RCC 7860 (cell line): ENCODE results near the gene DYDC1.
"Not testable (repeated sequence)": the region's sequence is repeated elsewhere in the genome, so short reads cannot be mapped to it uniquely, and the experiment has no call there.

Source experiments
- DNase-seq: peaks from one replicate; pipeline ENCODE4 v3.0.0-alpha.2; 2015; ENCODE audit warnings: low spot score
- FAIRE-seq: peaks from 2 replicates; lab custom pipeline; 2012; peaks lifted over from hg19 to GRCh38; lab: Jason Lieb, UNC

Gene DYDC1

DNA sequence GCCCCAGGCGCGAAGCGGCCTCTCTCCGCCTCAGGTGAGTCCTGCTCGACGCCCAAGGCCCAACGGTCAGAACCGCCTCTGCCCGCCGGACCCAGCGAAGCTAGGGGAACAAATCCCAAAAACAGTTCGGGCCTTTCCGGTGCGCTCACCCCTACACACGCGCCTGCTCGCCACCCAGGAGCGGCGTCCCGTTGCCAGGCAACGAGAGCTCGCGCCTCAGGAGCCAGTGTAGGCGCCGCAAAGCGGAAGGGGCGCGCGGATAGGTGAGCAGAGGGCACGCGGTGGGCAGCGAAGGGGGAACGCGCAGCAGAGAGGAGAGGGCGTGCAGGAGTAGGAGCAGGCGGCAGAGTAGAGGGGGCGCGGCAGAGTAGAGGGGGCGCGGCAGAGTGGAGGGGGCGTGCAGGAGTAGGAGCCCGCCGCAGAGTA is at the start of gene DYDC1, which contains the start of gene DYDC2:
Gene DYDC1, minus strand, starts transcription at position 193 of the 426 bp plus-strand sequence. CDS start 4,154 bp downstream, outside the sequence.
Gene DYDC2, plus strand, starts transcription at position 219 of the 426 bp plus-strand sequence. CDS start 5,663 bp downstream, outside the sequence.
- no peak for DNase-seq
- FAIRE-seq = no peak

DNA sequence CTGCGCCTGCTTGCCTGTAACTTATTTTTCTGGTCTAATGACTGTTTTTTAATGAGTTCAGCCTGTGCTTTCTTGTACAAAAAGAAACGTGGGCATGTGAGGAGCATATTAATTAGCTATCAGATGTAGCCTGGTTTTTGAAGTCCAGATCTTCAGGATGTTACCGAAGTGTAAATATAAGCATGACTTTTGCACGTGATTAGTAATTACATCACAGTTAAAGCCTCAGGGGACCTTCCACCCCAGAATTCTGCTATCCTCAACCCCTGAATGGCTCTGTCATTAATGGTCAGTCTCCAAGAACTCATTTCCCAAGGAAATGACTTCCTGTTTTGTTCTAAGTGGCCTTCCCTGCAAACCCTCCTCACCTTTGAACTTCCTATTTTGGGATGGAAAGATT is 49.6 kb upstream of the DYDC1 start:
- no peak for FAIRE-seq
- DNase-seq = no peak

DNA sequence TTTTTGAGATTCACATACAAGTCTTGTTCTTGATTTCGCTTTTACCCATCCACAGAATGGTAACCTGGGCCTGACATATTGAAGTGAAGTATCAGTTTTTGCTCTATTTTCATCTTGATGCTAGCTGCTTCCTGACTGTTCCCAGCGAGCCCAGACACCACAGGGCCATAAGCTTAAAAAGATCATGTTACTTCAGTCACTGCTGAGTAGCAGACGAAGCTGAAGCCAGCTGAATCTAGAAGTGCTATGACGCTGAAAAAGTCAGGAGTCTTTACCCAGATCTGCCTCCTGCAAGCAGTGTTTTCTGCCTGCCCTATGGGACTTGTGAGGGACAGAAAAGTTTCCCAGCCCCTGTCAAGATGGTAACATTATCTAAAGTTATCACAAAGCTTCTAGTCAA is 49.1 kb upstream of the DYDC1 start:
- no peak for FAIRE-seq

DNA sequence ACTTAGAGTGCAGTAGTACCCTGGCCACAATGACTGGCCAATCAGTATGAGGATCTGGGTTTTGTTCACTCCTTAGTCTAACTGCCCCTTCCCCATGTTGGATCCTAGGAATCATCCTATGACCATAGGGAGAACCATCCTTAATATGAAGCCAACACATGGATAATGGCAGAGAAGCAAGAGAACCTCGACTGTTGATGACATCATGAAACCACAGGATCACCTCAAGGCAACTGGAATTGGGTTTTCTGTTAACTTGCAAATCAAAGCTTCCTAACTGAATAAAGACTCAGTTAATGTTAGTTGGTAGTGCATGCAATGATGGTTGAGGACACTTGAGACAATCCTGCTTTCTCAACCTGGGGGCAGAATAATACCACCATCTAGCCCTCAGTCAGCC is 48.5 kb upstream of the DYDC1 start:
- FAIRE-seq = no peak
- no peak for DNase-seq

More for the DNA sequence above, 49.1 kb upstream of the DYDC1 start:
- no peak for DNase-seq

DNA sequence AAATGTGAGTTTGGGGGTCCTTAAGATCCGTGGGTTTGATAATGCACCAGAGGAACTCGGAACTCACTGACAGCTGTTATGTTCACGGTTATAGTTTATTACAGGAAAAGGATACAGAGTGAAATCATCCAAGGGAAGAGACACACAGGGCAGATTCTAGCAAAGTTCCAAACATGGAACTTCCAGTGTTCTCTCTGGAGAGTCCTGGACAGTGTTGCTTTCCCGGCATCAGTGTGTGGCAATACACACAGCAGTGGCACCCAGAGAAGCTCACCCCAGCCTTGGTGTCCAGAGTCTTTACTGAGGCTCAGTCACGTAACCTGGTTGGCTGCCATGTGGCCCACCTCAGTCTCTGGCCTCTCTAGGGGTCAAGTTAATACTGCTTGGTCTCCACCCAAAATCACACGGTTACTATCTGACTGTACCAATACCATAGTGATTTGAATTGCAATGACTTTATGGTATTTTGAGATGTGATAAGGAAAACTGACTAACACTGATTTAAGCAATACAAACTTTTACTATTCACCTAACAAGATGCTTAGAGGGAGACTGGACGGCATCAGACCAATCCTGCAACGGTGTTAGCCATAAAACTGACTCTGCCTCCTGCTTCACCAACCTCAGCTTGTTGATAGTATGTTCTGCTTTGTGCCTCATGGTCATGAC is 43.7 kb upstream of the DYDC1 start:
- FAIRE-seq (no peak), DNase-seq (no peak)

DNA sequence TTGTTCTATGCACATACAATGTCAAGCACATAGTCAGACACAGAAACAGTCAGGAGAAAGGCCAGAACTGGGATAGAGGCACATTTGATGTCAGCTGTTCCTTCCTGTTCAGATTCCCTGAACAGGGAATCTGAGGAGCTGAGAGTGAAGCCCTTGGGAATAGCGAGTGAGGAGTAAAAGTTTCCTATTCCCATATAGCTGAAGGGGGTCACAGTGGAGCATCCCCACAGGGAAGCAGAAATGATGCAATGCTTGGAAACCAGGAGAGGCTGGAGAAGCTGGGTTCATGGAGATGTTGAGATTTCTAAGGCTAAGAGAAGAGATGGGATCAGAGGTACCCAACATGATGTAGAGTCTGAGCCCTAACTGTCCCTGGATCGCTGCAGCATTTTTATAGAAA is 40.5 kb upstream of the DYDC1 start:
- DNase-seq (no peak), FAIRE-seq (no peak)

DNA sequence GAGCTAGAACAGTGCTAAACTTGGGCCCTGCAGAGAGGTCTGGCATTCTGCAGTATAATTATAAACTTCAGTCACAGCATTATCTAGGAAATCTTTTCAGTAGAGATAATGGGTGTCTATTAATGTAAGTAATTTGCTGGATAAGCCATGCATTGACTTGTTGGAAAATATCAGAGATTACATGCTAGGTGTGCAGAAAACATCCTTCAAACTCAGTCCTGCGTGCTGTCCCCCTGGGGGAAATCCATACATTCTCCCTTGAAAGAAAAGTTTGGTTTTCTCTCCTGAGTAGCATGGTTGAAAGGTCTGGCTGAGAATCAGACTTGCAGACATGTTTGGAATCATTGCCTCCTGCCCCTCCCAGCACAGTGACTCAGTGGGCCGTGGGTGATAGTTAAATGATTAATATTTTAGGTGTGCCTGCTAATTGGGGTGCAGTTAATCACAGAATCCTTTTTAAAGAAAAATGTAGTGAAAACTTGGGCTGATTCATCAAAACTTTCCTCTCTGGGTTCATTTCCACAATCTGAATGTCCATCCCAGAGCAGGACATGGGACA is 37.9 kb upstream of the DYDC1 start:
- FAIRE-seq (no peak), DNase-seq (no peak)

DNA sequence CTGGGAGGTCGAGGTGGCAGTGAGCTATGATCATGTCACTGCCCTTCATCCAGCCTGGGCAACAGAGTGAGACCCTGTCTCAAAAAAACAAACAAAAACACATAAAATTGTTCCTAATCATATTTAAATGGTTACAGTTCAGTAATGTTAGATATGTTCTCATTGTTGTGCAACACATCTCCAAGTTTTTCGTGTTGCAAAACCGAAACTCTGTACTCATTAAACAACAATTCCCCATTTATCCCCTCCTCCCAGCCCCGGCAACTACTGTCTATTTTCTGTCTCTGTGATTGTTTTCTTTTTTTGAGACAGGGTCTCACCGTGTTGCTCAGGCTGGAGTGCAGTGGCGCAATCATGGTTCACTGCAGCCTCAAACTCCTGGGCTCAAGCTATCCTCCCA is 35.7 kb upstream of the DYDC1 start:
- DNase-seq = no peak
- no peak for FAIRE-seq

DNA sequence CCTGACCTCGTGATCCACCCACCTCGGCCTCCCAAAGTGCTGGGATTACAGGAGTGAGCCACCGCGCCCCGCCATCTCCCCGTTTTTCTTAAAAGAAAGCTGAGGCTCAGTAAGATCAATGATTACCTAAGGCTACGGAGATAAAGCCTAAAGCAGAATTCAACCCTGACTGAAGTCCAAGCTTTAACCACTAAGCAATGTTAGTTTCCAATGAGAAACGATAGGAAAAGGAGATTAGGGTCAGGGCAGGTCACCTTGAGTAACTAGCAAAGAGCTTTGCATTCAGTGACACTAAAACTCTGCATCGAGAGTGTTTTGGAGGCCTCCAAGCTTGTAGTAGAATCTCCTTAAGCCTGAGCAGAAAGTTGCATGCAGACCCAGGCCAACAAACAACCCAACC is 34.2 kb upstream of the DYDC1 start:
- FAIRE-seq = no peak
- no peak for DNase-seq

DNA sequence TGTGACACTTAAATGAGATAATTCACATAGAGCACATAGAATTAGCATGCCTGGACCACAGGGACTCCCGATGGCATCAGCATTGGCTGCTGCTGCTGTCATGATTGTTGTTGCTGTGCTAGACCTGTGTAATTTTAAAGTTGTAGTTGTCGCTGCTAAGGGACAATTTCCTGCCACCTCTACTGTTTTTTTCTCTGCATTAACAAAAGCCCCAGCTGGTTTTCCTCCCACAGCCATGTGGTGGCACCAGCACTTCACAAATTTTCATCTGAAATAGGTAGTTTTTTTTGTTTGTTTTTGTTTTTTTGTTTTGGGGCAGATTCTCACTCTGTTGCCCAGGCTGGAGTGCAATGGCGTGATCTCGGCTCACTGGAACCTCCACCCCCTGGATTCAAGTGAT is 26.4 kb upstream of the DYDC1 start:
- DNase-seq (no peak), FAIRE-seq (no peak)

DNA sequence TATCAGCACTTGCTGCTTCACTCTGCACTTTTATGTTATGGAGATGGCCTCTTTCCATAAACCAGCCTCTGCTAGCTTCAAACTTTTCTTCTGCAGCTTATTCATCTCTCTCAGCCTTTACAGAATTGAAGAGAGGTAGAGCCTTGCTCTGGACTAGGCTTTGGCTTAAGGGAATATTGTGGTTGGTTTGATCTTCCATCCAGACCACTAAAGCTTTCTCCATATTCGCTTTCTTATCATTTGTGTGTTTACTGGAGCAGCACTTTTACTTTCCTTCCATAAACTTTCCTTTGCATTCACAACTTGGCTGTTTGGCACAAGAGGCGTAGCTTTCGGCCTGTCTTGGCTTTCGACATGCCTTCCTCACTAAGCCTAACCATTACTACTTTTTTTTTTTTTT is 23.6 kb upstream of the DYDC1 start:
- FAIRE-seq (no peak), DNase-seq (no peak)

DNA sequence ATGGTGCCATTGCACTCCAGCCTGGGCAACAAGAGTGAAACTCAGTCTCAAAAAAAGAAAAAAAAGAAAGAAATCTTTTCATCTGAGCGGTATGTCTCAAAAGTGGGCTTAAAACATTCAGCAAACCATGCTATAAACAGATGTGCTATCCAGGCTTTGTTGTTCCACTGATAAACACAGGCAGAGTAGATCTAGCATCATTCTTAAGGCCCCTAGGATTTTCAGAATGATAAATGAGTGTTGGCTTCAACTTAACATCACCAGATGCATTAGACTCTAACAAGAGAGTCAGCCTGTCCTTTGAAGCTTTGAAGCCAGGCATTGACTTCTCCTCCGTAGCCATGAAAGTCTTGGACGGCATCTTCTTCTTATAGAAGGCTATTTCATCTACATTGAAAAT is 23.1 kb upstream of the DYDC1 start:
- no peak for FAIRE-seq
- no peak for DNase-seq

DNA sequence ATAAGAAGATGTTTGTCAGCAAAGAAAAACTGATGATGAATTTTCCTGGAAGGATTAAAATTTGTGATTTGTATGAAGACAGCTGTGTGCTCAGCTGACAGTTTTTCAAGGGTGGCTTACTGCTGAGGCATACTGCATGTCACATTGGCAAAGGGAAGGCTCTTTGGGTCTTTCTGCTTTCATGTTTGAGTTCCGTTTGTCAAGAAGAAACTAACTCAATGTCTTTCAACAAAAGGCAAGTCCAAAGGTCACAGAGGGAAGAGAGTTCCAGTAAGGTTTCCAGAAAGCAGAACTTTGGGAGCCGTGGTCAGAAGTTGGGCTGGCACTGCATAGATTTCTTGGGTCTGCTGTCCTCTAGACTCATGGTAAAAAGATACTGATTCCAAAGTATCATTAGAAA is 16.9 kb upstream of the DYDC1 start:
- FAIRE-seq (no peak), DNase-seq (no peak)

DNA sequence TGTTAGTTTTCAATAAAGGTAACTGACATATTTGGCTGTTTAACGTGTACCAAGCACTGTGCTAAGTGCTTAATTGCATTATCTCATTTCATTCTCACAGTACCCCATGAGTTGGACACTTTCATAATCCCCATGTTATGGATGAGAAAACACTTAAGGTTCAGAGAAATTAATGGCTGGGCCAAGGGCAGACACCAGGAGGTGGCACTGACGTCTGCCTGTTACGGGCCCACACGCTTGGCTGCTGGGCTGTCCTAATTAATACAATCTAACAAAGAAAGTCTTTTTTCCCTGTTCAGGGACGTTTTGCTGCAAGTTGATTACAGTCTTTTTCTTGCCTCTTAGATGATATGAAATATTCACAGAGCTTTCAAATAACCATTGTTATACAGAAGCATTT is 16.1 kb upstream of the DYDC1 start:
- DNase-seq (no peak), FAIRE-seq (no peak)

DNA sequence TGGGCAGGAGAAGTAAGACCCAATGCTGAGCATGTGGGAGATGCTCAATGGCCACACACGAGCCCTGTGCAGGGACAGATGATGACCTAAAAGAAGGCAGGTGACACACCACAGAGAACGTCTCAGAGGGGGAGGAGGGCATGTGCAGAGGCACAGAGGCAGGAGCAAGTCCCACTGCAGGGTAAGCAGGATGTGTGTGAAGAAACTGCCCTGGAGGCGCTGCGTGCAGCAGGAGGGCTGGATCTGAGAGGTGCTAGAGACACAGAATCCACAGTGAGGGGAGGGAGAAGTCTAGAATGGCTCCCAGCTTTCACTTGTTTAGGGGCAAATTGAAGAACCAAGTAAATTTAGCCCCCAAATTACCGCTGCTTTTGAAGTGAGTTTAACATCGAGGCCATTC is 14.9 kb upstream of the DYDC1 start:
- FAIRE-seq = no peak
- no peak for DNase-seq

DNA sequence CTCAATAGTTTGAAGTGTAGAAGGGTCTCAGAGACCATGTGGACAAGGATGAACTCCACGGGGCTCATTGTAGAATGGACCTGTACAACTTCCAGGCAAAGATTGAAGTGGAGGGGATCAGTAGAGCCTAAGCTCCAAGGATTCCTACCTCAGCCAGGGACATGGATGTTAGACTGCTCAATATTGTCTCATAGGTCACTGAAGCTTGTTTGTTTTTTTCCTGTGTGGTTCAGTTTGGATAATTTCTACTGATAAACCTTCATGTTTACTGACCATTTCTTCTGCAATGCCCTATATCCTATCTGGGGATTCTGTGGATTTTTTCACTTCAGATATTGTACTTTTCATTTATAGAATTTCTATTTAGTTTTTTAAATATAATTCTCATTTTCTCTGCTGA is 9.0 kb upstream of the DYDC1 start:
- FAIRE-seq (no peak), DNase-seq (no peak)

DNA sequence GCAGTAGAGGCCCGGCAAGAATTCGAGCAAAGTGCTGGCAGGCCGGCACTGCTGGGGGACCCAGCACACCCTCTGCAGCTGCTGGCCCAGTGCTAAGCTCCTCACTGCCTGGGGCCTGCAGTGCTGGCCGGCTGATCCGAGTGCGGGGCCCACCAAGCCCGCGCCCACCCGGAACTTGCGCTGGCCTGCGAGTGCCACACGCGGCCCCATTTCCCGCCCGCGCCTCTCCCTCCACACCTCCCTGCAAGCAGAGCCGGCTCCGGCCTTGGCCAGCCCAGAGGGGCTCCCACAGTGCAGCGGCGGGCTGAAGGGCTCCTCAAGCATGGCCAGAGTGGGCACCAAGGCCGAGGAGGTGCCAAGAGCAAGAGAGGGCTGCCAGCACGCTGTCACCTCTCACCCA is 3.1 kb upstream of the DYDC1 start:
- FAIRE-seq = no peak
- DNase-seq = no peak

DNA sequence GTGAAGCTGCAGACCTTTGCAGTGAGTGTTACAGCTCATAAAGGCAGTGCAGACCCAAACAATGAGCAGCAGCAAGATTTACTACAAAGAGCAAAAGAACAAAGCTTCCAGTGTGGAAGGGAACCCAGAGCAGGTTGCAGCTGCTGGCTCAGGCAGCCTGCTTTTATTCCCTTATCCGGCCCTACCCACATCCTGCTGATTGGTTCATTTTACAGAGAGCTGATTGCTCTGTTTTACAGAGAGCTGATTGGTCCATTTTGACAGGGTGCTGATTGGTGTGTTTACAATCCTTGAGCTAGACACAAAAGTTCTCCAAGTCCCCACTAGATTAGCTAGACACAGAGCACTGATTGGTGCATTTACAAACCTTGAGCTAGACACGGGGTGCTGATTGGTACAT is 2.4 kb upstream of the DYDC1 start:
- FAIRE-seq = not testable (repeated sequence)

DNA sequence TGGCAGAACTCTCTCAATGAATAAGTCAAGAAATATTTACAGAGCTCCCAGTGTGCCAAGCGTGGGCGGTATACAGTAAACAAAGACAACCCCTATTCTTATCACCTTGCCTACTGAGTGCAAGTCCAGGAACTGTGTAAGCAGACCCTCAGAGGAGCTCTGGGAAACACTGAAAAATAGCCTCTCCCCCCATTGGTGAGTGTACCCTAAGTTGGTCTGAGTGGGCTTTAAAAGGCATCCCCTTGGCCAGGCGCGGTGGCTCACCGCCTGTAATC is 1.2 kb upstream of the DYDC1 start:
- FAIRE-seq = no peak

More for the DNA sequence above, 2.4 kb upstream of the DYDC1 start:
- DNase-seq = not testable (repeated sequence)

DNA sequence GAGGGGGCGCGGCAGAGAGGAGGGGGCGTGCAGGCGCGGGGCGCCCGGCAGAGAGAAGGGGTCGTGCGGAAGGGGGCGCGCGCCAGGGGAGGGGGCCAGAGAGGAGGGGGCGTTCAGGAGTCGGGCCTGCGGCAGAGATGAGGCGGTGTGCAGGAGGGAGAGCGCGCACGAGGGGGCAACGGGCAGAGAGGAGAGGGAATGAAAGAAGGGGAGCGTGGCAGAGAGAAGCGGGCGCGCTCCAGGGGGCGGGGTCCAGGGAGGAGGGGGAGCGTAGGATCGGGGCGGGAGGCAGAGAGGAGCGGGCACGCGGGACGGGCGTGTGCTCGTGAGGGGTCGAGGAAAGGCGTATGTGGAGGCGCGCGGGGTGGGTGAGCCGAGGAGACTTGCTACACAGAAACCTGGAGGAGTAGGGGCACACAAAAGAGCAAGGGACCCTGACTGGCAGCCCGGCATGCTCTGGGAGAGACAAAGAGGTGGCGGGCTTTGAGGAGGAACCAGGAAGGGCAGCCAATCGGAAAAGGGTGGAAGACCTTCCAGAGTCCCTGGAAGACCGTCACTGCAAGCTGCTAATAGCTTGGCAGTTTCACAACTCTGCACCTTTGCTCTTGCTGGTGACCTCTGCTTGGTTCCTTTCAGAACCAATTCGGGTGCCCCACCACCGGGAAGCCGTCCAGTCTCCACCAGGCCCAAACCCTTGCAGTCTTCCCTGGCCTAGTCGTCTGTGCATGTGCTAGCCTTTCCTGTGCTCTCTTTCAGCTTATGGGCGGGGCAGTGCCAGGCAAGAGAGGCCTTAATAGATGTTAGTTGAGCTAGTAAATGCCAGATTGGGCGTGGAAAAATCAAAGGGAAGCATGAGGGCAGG is 665 bp upstream of the DYDC1 start:
- FAIRE-seq = no peak
- DNase-seq = no peak

More for the DNA sequence above, 1.2 kb upstream of the DYDC1 start:
- DNase-seq = no peak

DNA sequence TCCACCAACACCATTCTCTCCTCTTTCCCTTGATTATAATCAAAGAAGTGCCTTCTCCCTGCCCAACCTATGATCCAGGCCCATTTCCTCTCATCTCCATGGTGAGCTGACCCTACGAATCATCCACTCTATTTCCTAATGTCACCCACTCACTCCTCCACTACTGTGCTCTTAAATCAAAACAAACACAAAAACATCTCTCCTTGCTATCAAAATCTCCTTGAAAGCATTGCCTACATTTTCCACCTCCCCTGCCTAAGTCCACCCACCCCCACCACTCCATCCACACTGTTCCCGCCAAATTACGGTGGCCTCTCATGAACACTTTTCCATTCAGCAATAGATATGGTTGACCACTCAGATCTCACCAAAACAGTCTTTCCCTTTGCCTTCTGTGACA is 5.3 kb downstream of the DYDC1 start:
- FAIRE-seq = no peak
- DNase-seq = no peak

DNA sequence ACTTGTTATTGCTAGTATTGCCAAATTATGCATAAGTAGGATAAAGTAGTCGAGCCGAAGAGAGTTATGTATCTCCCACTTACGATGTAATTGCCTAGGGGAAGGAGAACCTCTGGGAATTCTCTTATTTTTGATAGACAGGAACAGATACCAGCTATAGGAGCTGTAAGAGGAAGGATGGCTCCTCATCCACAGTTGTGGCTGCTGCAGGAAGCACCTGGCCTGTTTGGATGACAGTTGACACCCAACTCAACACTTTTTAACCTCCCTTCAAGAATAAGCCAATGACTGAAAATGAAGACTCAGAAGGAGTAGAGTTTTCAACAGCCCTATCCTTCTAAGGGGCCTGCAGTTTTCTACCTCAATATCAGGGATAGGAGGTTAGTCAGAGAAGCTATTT is 6.3 kb downstream of the DYDC1 start:
- FAIRE-seq (no peak), DNase-seq (no peak)
